ENCODE results near the gene UTF1.

Gene UTF1

DNA sequence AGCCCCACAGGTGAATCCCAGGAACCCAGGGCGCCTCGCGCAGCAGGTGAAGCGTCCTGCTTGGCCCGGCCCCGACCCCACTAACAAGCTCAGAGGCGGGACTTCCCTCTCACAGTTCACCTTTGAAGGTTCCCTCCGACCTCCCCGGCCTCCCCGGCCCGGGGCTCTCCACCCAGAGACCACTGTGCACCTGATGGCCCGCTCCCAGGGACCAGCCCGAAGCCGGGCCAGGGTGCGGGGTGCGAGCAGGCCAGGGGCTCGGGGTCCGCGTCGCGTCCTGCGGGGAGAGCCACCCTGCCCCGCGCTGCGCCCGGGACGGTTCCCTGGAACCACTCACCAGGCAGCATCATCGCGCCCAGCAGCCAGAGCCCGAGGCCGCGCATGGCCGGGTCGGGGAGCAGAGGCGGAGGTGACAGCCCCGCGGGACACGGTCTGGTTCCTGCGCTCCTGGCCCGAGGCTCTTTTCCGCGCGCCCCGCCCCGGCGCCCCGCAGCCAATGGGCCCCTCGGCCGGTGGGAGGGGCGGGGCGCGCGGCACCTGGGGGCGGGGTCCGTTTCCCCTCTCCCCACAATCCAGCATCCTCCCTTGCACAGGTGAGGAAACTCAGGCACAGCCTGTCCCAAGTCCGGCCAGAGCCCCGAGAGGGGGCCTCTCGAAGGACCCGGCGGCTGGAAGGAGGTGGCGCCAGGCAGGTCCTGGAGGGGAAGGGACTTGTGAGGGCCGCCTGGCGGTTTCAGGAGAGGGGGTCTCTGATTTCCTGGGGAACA, 46.6 kb downstream of the UTF1 start, which contains the start of gene ADAM8:
ADAM8 (minus strand) TSS at position 434 of the 767 bp plus-strand sequence; CDS start at position 383, 51 bp downstream.
- DNase-seq (ENCODE audit: low read depth in 2 of 3, low spot score in 2 of 3) = peak in 1 of 3 experiments; percentile 55

DNA sequence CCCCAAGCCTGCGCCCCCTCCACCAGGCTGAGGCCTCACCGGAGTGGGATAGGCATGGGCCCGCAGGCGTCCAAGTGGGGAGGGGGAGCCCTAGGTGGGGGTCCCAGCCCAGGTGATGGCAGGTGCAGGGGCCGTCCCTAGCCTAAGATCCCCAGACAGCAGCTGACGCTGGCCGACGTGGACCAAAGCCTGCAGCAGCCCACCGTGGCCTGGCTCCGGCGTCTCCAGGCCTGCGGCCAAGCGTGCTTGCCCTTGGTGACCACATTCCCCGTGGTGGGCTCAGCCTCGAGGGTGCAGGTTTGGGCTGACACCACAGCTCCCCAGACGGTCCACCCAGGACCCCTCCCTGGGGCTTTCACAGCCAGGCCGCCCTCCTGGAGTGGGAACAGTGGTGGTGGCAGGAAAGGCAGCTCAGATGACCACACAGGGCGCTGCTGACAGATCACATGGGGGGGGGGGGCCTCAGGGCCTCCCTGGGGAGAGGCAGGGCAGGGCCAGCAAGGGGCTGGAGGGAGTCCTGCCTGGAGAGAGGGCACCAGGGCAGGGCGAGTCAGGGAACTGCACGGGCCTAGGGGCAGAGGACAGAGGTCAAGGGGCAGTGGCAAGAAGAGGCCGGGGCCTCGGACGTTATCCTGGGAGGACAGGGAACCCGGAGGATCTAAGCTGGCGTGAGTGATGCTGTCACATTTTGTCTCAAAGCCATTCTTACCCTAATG, 47.4 kb downstream of the UTF1 start:
- DNase-seq (ENCODE audit: low read depth in 2 of 3, low spot score in 2 of 3) = no peak

DNA sequence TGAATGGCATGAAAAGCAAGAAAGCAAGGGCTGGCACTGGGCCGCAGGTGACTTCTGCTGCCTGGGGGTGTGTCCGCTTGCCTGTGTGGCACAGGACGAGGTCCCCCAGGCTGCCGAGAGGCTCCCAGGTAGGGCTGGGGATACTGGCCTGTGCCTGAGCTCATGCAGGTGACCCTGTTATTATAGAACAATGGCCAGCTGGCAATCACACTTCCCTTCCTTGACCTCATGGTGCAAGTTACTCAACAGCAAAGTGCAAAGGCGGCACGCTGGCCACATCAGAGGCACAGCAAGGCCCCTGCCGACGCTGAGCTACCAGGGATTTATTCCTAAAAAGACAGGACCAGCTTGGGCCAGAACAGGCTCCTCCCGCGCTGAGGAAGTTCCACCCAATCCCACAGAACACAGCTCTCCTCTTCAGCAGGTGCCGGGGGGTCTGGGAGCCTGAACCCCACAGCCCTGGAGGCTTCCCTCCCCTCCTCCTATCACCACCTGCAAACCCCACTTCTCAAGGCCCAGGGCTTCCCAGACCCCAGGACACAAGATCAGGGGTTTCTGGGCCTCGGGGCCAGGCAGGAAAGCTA, 48.1 kb downstream of the UTF1 start:
- no peak for DNase-seq (ENCODE audit: low read depth in 2 of 3, low spot score in 2 of 3)

DNA sequence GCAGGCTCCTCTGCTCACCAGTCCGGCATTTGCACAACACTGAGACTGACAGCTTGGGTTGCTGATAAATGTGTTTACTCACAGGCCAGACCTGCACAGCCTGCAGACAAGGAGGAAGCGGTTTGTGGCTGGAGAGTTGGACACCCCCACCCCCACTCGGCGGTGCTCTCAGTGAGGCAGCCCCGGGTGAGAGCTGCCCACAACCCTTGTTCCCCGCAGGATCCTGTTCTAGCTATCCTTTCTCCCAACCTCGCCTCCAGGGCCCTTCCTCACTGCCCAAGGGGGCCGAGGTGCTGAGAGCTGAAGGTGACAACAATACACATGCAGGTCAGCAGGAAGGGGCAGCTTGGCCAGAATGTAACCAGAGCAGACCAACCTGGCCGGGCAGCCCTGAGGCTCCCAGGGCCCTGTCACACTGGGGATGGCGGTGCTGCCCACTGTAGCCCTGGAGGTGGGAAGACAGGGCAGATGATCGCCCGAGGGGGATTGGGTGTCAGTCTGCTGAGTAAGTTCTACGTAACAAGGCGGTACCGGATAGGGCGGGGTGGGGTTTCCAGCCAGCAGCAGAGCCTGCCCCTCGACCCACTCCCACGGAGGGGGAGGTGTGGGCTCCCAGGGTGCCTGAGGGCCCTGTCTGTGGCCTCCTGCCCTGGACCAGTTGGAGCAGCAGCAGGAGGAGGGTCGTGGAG, 48.7 kb downstream of the UTF1 start:
- no peak for DNase-seq (ENCODE audit: low read depth in 2 of 3, low spot score in 2 of 3)

DNA sequence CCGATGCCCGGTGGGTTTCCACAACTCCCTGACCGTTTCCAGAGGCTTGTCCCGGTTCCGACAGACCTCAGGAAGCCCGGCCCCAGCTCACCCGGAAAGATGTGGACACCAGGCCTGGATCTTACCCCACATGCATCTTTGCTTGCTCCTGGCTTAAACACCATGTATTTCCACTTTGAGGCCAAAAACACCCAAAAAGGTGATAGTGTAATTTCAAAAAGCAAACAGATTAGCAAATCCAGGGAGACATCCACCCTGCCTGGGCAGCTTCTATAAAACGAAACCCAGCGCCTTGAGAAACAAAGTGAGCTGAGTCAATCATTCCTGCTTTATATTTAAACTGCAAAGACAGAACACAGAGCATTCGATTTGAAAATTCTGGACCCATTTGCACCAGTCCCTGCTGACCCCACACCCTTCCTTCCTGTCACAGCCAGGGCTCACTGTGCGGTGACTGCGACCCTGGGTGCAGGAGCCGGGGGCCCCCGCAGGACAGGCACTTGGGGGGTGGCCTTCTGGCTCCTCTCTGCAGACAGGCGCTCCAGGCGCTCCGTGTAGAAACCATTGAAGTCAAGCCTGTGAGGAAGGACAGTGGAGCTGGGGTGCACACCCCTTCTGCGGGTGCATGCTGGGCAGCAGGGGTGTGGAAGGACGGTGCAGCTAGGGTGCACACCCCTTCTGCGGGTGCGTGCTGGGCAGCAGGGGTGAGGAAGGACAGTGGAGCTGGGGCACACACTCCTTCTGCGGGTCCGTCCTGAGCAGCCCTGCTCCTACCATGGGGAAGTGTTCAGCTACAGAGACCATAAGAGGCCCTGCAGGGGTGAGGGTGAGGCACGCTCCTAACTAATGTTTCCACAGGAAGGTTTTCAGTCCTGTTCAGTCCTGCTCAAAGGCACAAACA, 49.6 kb downstream of the UTF1 start:
- DNase-seq (ENCODE audit: low read depth in 2 of 3, low spot score in 2 of 3) = no peak

DNA sequence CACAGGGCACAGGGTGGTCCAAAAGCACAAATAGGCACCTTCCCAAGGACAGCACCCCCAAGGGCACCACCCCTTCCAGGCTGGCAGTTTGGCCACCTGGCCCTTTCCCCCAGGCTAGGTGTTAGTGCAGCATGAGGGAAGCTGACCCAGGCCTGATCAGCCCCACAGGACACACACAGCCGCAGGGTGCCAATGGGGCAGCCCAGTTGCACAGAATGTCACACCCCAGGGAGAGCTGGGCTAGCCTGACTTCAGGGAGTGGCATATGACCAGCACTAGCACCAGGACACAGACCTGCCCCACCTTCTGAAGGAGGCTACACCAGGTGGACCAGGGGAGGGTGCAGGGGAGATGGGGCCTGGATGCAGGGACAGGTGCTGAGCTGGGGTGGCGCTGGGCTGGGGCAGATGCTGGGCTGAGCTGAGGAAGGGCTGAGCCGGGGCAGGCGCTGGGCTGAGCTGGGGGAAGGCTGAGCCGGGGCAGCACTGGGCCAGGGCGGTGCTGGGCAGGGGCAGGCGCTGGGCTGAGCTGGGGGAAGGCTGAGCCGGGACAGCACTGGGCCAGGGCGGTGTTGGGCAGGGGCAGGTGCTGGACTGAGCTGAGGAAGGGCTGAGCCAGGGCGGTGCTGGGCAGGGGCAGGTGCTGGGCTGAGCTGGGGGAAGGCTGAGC, 50.5 kb downstream of the UTF1 start:
- no peak for DNase-seq (ENCODE audit: low read depth in 2 of 3, low spot score in 2 of 3)

DNA sequence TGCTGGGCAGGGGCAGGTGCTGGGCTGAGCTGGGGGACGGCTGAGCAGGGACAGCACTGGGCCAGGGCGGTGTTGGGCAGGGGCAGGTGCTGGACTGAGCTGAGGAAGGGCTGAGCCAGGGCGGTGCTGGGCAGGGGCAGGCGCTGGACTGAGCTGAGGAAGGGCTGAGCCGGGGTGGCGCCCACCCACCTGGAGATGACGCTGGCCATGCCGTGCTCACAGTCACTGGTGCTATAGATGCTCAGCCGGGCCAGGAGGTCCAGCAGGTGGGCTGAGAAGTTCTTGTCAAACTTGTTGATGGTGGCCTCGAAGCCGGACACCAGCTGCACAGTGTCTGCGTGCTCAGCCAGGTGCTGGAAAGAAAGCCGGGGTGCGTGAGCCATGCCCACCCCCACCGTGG, 51.1 kb downstream of the UTF1 start:
- DNase-seq (ENCODE audit: low read depth in 2 of 3, low spot score in 2 of 3) = no peak
